ENCODE results near the gene TRIAP1. TPM values are rescaled to one million over a fixed set of nuclear protein-coding genes. Genes with fewer than 3 reads are reported as not detected.
A peak's percentile ranks its signal among the peaks of the same experiment; 100 is the strongest.

Gene TRIAP1
- polyA plus RNA-seq, 1 of the 3 experiments (the other 2 are of a cell fraction), result 34.1 TPM

DNA sequence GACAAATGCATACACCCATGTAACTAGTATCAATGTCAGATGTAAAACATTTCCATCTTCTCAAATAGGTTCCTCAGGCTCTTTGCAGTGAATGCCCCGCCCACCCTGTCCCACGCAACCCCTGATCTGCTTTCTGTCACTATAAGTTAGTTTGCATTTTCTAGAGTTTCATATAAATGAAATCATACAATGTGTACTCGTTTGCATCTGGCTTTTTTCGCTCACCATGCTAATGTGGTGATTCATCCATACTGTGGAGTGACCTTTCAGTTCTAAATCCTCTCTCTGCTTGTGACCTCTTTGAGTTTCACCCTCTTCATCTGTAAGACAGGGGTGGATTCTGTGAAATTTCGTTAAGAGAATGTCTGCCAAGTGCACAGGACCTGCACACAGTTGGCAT, 46.7 kb downstream of the TRIAP1 start (continued):
- TF ChIP-seq RXRA (IDR thresholded peaks at IDR 0.05; ENCODE audit: borderline replicate concordance, low read depth), result 0 out of 2 replicates have a peak, but pooled peaks have one; percentile 13
- TF ChIP-seq, protein P1, sequence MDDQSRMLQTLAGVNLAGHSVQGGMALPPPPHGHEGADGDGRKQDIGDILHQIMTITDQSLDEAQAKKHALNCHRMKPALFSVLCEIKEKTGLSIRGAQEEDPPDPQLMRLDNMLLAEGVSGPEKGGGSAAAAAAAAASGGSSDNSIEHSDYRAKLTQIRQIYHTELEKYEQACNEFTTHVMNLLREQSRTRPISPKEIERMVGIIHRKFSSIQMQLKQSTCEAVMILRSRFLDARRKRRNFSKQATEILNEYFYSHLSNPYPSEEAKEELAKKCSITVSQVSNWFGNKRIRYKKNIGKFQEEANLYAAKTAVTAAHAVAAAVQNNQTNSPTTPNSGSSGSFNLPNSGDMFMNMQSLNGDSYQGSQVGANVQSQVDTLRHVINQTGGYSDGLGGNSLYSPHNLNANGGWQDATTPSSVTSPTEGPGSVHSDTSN (IDR thresholded peaks at IDR 0.05), result peak; percentile 41
- TF ChIP-seq JUND (IDR thresholded peaks at IDR 0.05), result peak; percentile 48

DNA sequence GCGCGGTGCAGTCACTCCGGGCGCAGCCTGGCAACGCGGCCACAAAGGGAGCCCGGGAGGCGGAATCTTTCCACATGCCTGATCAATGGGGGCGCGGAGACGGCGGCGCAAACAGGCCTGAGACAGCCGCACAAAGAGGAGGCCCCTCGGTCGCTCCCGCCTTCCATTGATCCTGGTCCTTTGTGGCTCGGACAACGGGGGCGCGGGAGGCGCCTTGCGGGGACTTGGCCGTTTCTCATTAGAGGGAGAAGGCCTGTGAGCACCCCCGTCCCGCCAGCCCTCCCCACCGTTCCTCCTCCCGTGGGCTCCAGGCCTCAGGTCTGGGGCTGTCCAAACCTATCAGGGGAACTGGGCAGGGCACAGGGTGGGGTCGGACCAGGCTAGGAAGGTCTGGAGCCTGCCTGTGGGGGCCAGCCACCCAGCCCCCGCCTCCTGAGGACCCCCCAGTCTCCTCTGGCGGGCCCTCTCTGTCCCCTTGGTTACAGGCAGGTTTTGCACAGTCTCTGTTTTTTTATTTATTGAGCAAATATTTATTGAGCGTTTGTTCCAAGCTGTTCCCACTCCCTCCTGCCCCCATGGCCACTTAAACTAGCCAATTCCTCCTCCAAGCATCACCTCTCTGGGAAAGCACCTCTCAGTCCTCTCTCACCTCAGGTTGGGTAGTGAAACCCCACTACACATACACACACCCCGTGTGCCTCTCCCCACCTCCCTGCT, 48.2 kb downstream of the TRIAP1 start:
- TF ChIP-seq YY1 (IDR thresholded peaks at IDR 0.05; ENCODE audit: low read depth) (no peak), MXI1 (IDR thresholded peaks at IDR 0.05; ENCODE audit: low read depth, low read length) (no peak), SMC3 (IDR thresholded peaks at IDR 0.05; ENCODE audit: low read depth, low read length) (no peak), FOSL2 (IDR thresholded peaks at IDR 0.05; ENCODE audit: borderline replicate concordance, low read depth) (no peak), RAD21 (IDR thresholded peaks at IDR 0.05; ENCODE audit: low read length) (no peak), IRF3 (IDR thresholded peaks at IDR 0.05; ENCODE audit: low read depth, low read length) (no peak), FOXJ3 (CRISPR knock-in tag; IDR thresholded peaks at IDR 0.05) (no peak), RCOR1 (IDR thresholded peaks at IDR 0.05; ENCODE audit: low read length) (no peak), EZH2phosphoT487 (IDR thresholded peaks at IDR 0.05; ENCODE audit: borderline replicate concordance, low read depth) (no peak), NFIC (IDR thresholded peaks at IDR 0.05; ENCODE audit: borderline replicate concordance) (no peak), JUND (IDR thresholded peaks at IDR 0.05) (no peak), TCF12 (IDR thresholded peaks at IDR 0.05) (no peak), CHD2 (IDR thresholded peaks at IDR 0.05; ENCODE audit: low read length, partially characterized antibody) (no peak), MEF2A (IDR thresholded peaks at IDR 0.05; ENCODE audit: borderline replicate concordance, low read depth) (no peak), EP300 (IDR thresholded peaks at IDR 0.05; ENCODE audit: borderline replicate concordance in 1 of 2, low read depth in 1 of 2, low read length in 1 of 2) (no peak)
- TF ChIP-seq, protein P2, sequence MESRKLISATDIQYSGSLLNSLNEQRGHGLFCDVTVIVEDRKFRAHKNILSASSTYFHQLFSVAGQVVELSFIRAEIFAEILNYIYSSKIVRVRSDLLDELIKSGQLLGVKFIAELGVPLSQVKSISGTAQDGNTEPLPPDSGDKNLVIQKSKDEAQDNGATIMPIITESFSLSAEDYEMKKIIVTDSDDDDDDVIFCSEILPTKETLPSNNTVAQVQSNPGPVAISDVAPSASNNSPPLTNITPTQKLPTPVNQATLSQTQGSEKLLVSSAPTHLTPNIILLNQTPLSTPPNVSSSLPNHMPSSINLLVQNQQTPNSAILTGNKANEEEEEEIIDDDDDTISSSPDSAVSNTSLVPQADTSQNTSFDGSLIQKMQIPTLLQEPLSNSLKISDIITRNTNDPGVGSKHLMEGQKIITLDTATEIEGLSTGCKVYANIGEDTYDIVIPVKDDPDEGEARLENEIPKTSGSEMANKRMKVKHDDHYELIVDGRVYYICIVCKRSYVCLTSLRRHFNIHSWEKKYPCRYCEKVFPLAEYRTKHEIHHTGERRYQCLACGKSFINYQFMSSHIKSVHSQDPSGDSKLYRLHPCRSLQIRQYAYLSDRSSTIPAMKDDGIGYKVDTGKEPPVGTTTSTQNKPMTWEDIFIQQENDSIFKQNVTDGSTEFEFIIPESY (IDR thresholded peaks at IDR 0.05; ENCODE audit: borderline replicate concordance, low read depth), result no peak
- TF ChIP-seq, protein P3, sequence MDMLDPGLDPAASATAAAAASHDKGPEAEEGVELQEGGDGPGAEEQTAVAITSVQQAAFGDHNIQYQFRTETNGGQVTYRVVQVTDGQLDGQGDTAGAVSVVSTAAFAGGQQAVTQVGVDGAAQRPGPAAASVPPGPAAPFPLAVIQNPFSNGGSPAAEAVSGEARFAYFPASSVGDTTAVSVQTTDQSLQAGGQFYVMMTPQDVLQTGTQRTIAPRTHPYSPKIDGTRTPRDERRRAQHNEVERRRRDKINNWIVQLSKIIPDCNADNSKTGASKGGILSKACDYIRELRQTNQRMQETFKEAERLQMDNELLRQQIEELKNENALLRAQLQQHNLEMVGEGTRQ (IDR thresholded peaks at IDR 0.05; ENCODE audit: borderline replicate concordance, low read depth, low read length), result no peak
- H4K20me1 ChIP-seq (ENCODE audit: insufficient read depth), result no peaks in the 10 kb centered on the region
- H3K9me2 ChIP-seq, result no peaks in the 10 kb centered on the region
- H3K27ac ChIP-seq (ENCODE audit: low read depth in 2 of 2, low read length in 1 of 2), result no peak overlapping the region
- no peaks in the 10 kb centered on the region for H3K79me2 ChIP-seq (ENCODE audit: insufficient read depth)
- ChIA-PET POLR2A (no interaction called here), CTCF (no interaction called here)
- no peaks in the 10 kb centered on the region for H3F3A ChIP-seq (replicated peaks; ENCODE audit: insufficient read depth)
- H2AFZ ChIP-seq (ENCODE audit: low read depth), result no peak overlapping the region
- H3K27me3 ChIP-seq (ENCODE audit: insufficient read depth), result no peaks in the 10 kb centered on the region
- H3K9me3 ChIP-seq, result no peaks in the 10 kb centered on the region
- H3K4me1 ChIP-seq (ENCODE audit: control insufficient read depth in 1 of 2, insufficient read depth in 2 of 2, low read depth in 1 of 2, low read length in 1 of 2), result no peaks in the 10 kb centered on the region; a peak in 1 of 4 replicates
- no peak overlapping the region for H3K4me2 ChIP-seq
- no peak overlapping the region for H3K4me3 ChIP-seq (ENCODE audit: low read depth in 2 of 2, low read length in 1 of 2)
- H3K9ac ChIP-seq, result no peak overlapping the region
- WGBS (ENCODE audit: low lambda C conversion rate), result 86% methylated on average over 28 of the region's 33 CpGs
- no peaks in the 10 kb centered on the region for H3K36me3 ChIP-seq (replicated peaks in 1 of 2; ENCODE audit: control insufficient read depth in 1 of 2, insufficient read depth in 2 of 2, low read length in 1 of 2)
- no peak for DNase-seq
